ENCODE data around the gene MAPRE2.

MAPRE2 gene

GRCh38 chr18:35040988-35041814 lies at the start of gene MAPRE2:
MAPRE2 (plus strand) TSS chr18:35041413; CDS start chr18:35041540, 127 bp downstream.
- DNase-seq = peak; percentile 94

GRCh38 chr18:34991561-34991960 lies 49.7 kb upstream of the MAPRE2 start:
- no peak for DNase-seq

DNA sequence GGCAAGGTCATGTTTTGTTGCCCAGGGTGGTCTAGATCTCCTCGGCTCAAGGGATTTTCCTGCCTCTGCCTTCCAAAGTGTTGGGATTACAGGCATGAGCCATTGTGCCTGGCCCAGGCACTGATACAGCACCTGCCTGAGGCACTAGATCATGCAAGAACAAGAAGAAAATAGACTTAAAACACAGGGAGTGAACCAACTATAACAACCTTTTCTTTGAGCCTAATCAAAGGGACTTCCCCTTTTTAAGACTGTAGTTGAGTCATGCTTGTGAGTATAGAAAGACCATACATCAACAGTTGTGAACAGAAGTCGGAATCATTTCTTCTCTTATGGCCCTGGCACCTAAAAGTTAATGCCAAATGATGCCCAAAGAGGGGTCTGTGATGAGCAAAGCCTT lies 47.9 kb upstream of the MAPRE2 start:
- DNase-seq = peak; percentile 60

DNA sequence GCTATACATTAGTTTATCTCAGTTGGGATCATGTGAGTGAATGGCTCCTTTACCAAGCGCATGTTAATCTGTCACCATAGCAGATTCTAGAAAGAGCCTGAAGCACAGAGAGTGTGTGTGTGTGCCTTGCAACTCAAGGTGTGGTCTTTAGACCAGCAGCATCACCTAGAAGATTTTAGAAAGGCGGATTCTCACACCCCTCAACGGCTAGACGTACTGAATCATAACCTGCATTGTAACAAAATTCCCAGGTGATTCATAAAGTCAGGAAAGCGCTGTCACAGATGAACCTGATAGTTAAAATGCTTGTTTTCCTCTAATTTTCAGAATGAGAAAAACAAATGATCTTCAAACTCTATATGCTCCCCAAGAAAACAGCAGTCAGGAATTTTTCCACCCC lies 45.5 kb upstream of the MAPRE2 start:
- no peak for DNase-seq

DNA sequence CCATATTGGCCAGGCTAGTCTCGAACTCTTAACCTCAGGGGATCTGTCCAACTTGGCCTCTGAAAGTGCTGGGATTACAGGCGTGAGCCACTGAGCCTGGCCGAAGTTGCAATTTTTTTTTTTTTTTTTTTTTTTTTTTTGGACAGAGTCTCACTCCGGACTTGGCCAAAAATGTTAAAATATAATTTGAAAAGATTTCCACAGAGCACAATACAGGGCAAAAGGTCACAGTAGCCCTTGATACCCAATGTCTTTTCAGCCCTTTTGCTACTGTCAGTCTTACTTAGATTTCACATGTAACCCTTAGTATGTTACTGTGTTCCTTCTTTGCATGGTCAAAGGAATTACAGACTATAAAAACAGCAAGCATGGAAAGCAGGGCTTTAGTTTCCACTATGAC lies 42.6 kb upstream of the MAPRE2 start:
- no peak for DNase-seq

DNA sequence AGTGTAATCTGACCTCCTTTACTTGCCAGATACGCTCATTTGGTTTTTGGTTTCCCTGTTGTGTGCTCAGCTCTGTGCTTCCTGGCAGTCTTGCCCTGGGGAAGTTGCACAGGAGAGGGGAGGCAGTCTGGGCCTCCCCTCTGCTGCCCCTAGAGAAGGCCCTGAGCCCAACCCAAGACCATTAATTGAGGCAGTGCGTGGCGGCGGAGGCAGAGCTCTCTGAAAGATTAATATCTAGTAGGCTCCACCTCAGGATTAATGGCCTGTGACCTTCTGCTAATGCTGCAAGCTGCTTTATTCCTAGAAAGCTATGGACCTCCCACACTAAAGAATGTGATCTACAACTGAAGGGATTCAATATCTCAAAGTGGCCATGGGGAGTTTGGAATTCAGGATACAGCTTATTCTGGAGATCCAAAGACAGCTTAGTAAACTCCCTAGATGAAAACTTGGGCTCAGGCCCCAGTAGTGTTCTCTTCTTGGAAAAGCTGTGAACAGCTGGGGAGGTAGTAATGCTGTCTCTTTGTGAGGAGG lies 41.4 kb upstream of the MAPRE2 start:
- no peak for DNase-seq

DNA sequence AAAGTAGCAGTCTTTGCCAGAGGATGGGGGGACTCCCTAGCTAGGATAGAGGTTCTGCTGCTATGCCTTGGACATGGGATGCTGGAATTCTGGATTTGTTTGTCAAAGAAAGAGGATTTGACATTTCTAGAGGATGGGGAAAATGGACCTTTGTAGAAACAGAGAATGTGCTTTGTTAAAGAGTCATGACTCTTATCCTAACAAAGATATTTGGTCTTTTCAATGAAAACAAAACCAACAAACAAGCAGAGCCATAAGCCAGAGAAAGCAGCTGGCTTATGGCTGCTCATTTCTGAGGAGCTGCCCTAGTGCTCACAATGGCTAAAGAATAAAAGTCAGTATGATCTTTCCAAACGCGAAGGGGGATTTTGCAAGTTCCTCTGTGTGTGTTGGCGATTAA lies 40.8 kb upstream of the MAPRE2 start:
- DNase-seq = no peak

- DNase-seq = no peak
Observed at GRCh38 chr18:35002120-35002519, 39.1 kb upstream of the MAPRE2 start.

DNA sequence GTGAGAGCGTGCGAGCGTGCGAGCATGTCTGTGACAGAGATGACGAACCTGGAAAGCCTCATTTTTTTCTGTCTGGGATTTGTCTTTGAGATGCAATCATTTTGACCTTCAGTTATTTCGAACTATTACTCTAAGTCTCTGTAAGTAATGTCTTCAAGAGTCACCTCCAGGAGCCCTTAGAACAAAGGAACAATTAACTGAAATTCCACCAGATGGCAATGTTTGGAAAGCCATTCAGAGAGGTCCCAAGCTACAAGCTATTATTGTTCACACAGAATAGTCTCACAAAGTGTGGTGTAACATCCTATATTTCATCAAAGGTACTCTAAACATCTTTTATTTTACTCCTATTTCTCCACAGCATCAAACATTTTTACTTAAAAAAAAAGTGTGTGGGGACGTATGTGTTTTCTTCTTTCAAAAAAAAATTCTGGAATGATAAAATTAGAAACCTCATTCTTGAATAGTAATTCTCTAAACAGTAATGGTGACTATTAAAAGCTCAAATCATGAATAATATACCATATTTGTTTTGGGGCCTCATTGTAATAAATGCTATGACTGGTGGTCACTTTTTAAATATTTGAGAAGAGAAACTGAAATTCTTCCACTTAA lies 35.1 kb upstream of the MAPRE2 start:
- peak; percentile 63 for DNase-seq

- no peak for DNase-seq
Observed at GRCh38 chr18:35010156-35010555, 31.1 kb upstream of the MAPRE2 start.

DNA sequence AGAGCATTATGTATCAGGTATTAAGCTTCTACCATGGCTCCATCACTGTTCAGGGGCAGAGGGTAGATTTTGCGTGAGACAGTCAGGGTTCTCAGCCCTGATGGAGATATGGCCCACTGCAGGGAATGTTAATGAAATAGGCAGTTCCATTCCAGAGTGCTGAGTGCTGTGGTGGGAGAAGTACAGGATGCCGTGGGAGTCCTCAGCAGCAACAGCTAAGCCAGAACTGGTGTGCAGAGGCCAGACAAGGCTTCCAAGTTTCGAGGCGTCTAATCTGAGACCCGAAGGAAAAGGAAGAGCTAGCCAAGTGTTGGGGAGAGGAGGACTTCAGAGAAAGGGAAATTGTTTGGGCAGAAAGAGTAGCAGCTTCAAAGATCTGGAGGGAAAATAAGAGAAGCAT lies 30.2 kb upstream of the MAPRE2 start:
- DNase-seq = no peak

DNA sequence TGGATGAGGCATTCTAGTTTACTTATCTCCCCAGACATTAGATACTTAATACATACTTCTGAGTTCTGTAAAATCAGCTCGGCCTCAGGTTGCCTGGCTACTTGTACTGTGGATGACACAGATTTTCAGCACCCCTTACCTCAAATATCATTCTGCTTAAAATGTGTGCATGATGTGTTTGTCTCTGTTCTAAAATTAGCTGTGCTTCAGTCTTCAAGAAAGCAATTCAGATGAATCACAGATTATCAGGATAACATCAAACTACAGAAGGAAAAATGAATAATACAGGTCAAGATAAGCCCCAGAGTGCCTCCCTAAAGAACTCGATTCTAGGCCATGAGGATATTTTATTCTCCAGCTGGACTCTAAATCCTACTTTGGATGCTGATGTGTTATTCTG lies 21.3 kb upstream of the MAPRE2 start:
- DNase-seq = no peak

DNA sequence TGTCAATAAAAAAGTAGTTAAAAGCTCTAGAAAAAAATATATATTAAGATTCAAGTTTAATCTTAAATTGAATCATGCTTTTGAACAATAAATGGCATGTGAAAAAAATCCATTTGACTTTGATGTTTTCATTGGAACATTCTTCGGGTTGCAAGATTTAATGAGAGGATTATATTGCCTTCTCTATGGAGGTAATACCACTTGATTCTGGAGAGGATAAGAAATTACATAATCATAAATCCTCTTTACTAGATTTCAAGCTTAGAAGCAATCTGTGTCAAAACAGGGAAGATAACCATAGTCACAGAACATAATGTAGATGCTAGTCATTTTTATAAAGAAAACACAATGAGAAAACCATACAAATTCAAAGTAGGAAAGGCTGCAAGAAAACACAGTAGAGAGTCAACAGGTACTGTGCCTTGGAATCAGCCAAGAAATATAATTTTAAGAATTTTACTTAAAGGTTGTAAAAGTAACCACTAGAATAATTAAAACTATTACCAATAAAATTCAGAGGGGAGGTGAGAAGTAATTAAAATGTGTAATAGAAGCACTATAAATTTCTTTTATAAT lies 18.7 kb upstream of the MAPRE2 start:
- no peak for DNase-seq

GRCh38 chr18:35024196-35024595 lies 17.0 kb upstream of the MAPRE2 start:
- DNase-seq = no peak

DNA sequence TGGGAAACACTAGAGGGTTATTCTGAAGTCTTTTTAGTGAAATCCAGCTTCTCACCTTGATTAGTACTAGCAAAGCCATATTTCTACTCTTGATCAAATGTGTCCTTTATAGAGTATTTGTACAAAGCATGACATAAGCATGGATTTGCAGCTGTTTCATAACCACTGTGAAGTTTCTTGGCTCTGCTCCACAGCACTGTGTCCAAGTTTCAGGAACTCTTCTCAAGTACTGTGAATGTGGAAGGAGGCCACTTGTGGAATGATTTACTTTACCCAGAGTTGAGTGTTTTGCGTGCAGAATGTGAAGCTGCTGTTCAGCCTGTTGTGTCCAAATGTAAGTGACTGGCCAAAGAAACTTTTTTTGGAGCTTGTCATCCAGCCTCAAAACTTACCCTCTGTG lies 16.2 kb upstream of the MAPRE2 start:
- no peak for DNase-seq

DNA sequence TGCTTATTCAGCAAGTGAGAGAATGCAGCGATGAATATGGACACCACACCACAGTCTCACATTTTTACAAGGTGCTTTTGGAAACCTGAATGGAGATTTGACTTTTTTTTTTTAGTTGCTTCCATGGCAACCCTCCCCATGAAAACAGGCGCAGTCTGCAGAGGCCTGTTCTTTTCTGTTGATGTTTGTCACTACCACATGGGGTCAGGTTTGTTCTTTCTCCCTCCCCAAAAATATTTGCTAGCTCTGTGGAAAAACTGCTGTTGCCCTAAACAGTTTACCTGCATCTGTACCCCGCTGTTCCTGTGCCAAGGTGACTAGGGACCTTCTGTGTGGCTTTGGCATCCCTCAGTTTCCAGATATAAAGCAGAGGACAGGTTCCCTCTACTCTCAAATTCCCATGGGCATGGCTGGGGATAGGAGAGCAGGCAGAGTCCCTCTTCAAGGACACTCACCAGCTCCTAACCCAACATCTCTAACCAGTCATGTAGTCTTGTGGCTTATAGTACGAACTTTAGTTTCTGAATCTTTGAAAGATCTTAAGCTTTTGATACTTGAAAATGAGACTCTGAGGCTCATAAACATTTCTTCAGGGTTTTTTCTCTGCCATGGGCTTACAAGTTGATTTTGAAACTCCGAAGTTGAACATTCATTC lies 14.7 kb upstream of the MAPRE2 start:
- no peak for DNase-seq

GRCh38 chr18:35027206-35027605 lies 14.0 kb upstream of the MAPRE2 start:
- no peak for DNase-seq

DNA sequence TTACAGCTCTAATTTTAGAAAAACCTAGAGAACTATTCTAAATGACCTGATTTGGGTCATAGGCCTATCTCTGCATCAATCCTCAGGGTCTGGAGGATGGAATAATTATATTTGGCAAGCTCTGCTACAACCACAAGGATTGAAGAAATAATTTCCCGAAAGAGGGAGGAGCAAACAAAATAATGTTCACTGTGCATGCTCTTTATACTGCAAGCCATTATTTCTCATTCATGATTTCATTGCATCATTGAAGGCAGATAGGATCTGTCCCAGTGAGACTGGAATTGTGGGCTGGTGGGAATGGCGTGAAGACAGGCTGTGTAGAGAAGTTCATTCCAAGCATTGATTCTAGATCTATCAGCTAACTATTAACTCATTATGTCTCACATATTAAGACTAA lies 12.7 kb upstream of the MAPRE2 start:
- no peak for DNase-seq

DNA sequence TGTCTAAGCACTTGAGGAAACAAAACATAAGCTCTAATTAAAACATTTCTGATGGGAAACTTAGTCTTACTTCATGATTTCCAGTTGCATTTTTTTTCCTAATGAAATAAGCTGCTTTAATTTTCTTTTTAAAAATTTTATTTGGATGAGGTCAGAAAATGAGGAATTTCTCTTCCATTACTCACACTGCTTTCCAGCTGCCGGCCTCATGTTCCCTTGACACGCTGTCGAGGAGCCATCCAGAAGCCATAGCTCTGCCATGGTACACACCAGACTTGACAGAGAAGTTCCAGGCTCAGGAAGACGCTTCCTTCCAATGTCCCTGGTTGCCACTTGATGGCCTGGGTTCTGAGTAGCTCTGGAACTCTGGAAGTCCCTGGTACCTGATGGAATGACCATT lies 12.1 kb upstream of the MAPRE2 start:
- DNase-seq = no peak

GRCh38 chr18:35029770-35030169 lies 11.4 kb upstream of the MAPRE2 start:
- peak; percentile 33 for DNase-seq

GRCh38 chr18:35030277-35030989 lies 10.8 kb upstream of the MAPRE2 start:
- no peak for DNase-seq

DNA sequence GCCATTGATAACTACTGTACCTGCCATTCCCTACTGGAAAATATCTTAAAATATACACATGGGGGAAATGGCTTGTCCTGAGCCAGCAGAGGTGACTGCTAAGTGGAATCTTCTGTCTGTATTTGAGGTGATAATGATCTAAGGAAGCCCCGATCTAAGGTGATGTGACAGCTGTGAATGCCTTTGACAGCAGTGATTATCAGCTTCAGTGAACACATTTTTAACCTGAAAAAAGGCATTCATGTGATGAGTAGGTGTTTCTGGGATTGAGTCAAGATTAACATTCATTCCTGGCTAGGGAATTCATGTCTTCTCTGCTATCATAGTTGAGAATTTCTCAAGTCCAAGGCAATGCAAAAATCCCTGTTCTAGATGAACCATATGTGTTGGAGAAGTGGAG lies 9.1 kb upstream of the MAPRE2 start:
- no peak for DNase-seq

GRCh38 chr18:35038029-35038428 lies 3.2 kb upstream of the MAPRE2 start:
- no peak for DNase-seq

Measured in MV-4-11 (cell line).